GM12875 (cell line): ENCODE measurements around the gene RNF32.

Source experiments
- H3K4me3 ChIP-seq: one replicate; pipeline ENCODE4 v1.5.1; 2011; ENCODE audit warnings: low read depth, low read length, control low read depth
- CTCF ChIP-seq: IDR thresholded peaks from 2 replicates; pipeline ENCODE4 v1.5.1; 2011; ENCODE audit warnings: low read depth, mild to moderate bottlenecking, control low read depth, inconsistent platforms, low read length, moderate library complexity, borderline replicate concordance; ENCODE audit not compliant: insufficient read depth

Gene RNF32

GRCh38 chr7:156609010-156609877 is 31.3 kb upstream of the RNF32 start:
- no peak for TF ChIP-seq CTCF
- H3K4me3 ChIP-seq: no peak overlapping the region

GRCh38 chr7:156610130-156610529 is 30.4 kb upstream of the RNF32 start:
- no peak overlapping the region for H3K4me3 ChIP-seq
- TF ChIP-seq CTCF: no peak

GRCh38 chr7:156610601-156611000 is 30.0 kb upstream of the RNF32 start:
- no peak for TF ChIP-seq CTCF

GRCh38 chr7:156611014-156612010 is 29.3 kb upstream of the RNF32 start:
- TF ChIP-seq CTCF: no peak
- H3K4me3 ChIP-seq: no peak overlapping the region

More at GRCh38 chr7:156610601-156611000, 30.0 kb upstream of the RNF32 start:
- no peak overlapping the region for H3K4me3 ChIP-seq

GRCh38 chr7:156612930-156613329 is 27.6 kb upstream of the RNF32 start:
- H3K4me3 ChIP-seq: no peak overlapping the region
- TF ChIP-seq CTCF: no peak

- no peak overlapping the region for H3K4me3 ChIP-seq
Observed at GRCh38 chr7:156614434-156615264, 25.9 kb upstream of the RNF32 start.

More at GRCh38 chr7:156614434-156615264, 25.9 kb upstream of the RNF32 start:
- TF ChIP-seq CTCF: no peak
